ENCODE measurements around the gene BGN. TPM values are rescaled to one million over a fixed set of nuclear protein-coding genes. Genes with fewer than 3 reads are reported as not detected.

Gene BGN
- polyA plus RNA-seq, 6 donors from 2014 or later, result not detected

DNA sequence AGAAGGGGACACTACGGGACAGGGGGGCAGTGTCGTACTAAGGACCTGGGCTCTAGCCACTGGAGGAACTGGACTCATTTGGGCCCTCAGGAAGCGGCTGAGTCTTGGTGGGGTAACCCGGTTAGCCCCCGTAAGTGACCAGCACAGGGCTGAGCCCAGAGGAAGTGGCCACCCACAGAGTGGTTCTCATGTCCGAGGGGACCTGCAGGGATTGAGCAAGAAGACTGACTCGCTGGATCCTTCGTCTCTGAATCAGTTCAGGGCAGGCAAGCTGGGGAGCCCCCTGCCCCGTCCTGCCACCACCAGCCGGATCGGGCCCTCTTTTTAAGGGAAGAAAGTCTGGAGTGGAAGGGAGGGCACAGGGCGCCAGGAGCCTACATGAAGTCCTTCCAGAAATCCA, 719 bp upstream of the BGN start:
- peaks cover 0 to 1% (median 0%) of the 10 kb centered on the region in 7 donors for H3K9me3 Mint-ChIP-seq
- peak overlapping the region in 1 of 6 donors; percentile 73 for H3K27ac Mint-ChIP-seq
- no peak for ATAC-seq (ENCODE audit: low read depth in 2 of 2)
- H3K27me3 Mint-ChIP-seq, result peaks cover 0 to 12% (median 9%) of the 10 kb centered on the region in 3 donors
- DNase-seq, result no peak
- no peak overlapping the region for H3K4me3 Mint-ChIP-seq
- no peaks in the 10 kb centered on the region for H3K36me3 Mint-ChIP-seq
- peaks cover 0 to 6% (median 3%) of the 10 kb centered on the region in 3 donors for H3K4me1 Mint-ChIP-seq

DNA sequence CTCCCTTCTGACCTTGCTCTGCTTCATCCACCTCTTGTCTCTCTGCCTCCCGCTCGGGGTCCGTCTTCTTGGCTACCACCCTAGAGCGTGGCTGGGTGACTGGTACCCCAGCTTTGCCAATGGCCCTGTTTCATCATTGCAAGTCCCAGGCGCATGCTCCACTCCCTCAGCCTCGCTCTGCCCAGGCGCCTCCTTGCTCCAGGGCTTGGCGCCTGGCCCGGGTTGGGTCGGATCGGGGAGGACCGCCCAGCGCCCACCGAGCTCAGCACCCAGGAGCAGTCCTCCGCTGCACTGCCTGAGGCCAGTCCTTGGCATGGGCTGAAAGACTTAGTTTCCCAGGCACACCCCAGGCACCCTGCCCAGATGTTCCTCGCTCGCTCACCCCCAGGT, 577 bp downstream of the BGN start:
- H3K27ac Mint-ChIP-seq, result no peak overlapping the region
- no peak overlapping the region for H3K4me3 Mint-ChIP-seq
- peaks cover 0 to 6% (median 3%) of the 10 kb centered on the region in 3 donors for H3K4me1 Mint-ChIP-seq
- ATAC-seq (ENCODE audit: low read depth in 2 of 2) (no peak), DNase-seq (no peak)
- peaks cover 0 to 12% (median 9%) of the 10 kb centered on the region in 3 donors for H3K27me3 Mint-ChIP-seq
- peaks cover 0 to 1% (median 0%) of the 10 kb centered on the region in 7 donors for H3K9me3 Mint-ChIP-seq
- no peaks in the 10 kb centered on the region for H3K36me3 Mint-ChIP-seq

GRCh38 chrX:153495903-153496589, 1.3 kb downstream of the BGN start:
- peaks cover 3 to 12% (median 9%) of the 10 kb centered on the region in 3 donors for H3K27me3 Mint-ChIP-seq
- no peaks in the 10 kb centered on the region for H3K36me3 Mint-ChIP-seq
- ATAC-seq (ENCODE audit: low read depth in 2 of 2) (no peak), DNase-seq (no peak)
- no peak overlapping the region for H3K4me3 Mint-ChIP-seq
- H3K27ac Mint-ChIP-seq, result no peak overlapping the region
- peaks cover 0 to 4% (median 0%) of the 10 kb centered on the region in 7 donors for H3K9me3 Mint-ChIP-seq
- H3K4me1 Mint-ChIP-seq, result peaks cover 3 to 6% (median 4%) of the 10 kb centered on the region in 3 donors

DNA sequence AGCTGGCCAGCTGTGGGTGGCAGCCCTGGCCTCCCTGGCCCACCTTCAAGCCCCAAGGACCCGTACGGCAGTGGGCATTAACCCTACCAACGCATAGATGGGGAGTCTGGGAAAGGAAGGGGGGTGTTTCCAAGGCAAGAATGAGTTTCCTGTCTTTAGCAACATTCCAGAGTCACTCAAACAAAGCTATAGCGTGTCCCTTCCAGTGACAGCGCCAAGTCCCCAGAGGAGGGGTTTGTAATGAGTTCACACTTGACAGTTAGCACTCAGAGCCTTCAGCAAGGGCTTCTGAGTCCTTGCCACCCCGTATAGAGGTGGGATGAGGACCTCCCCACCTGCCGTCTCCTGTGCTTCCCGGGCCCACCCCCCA, 1.8 kb downstream of the BGN start:
- Mint-ChIP-seq H3K4me3 (no peak overlapping the region), H3K9me3 (peaks cover 0 to 4% (median 0%) of the 10 kb centered on the region in 7 donors), H3K27ac (no peak overlapping the region), H3K4me1 (peaks cover 3 to 6% (median 4%) of the 10 kb centered on the region in 3 donors), H3K27me3 (peaks cover 4 to 12% (median 9%) of the 10 kb centered on the region in 3 donors), H3K36me3 (no peaks in the 10 kb centered on the region)
- DNase-seq, result no peak
- ATAC-seq (ENCODE audit: low read depth in 2 of 2), result no peak

DNA sequence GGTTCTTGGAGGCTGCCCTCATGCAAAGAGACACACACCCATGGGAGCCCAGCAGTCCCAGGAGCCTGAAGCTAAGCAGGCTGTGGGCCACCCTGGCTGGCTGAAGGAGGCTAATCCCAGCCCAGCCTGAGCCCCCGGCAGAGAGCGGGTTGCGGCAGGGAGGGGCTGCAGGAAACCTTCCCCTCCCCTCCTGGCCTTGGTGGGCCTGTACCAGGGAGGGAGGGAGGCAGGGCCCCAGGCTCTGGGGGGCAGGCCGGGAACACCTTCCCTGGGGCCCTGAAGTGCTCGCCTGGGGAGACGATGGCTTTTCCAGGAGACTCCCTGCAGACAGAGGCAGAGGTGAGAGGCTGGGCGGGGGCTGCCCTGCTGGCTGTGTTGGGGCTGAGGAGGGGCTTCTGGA, 3.7 kb downstream of the BGN start:
- Mint-ChIP-seq H3K4me1 (peaks cover 3 to 6% (median 4%) of the 10 kb centered on the region in 3 donors), H3K36me3 (no peaks in the 10 kb centered on the region), H3K27ac (no peak overlapping the region), H3K27me3 (peaks cover 4 to 12% (median 9%) of the 10 kb centered on the region in 3 donors), H3K4me3 (no peak overlapping the region), H3K9me3 (peaks cover 0 to 4% (median 0%) of the 10 kb centered on the region in 7 donors)
- ATAC-seq (ENCODE audit: low read depth in 2 of 2) (no peak), DNase-seq (no peak)

DNA sequence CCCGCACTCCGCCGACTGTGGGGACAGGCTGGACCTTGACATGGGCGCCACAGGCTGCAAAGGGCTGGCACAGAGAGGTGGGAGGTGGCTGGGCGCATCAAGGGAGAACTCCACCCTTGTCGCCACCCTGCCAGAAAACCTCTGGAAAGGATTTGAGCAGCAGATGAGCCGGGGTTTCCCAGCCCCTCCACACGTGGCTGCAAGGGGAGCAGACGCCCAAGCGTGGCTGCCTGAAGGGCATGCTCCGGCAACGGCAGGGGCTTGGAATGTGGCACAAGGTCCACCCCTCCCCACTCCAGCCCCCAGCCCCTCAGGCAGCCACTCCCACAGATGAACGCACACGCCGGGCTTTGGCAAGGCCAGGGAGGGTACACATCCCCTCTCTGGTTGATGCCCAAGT, 4.6 kb downstream of the BGN start:
- DNase-seq (no peak), ATAC-seq (ENCODE audit: low read depth in 2 of 2) (no peak)
- peaks cover 0 to 4% (median 0%) of the 10 kb centered on the region in 7 donors for H3K9me3 Mint-ChIP-seq
- H3K27ac Mint-ChIP-seq, result no peak overlapping the region
- no peaks in the 10 kb centered on the region for H3K36me3 Mint-ChIP-seq
- peaks cover 4 to 12% (median 9%) of the 10 kb centered on the region in 3 donors for H3K27me3 Mint-ChIP-seq
- H3K4me3 Mint-ChIP-seq, result no peak overlapping the region
- H3K4me1 Mint-ChIP-seq, result peaks cover 3 to 6% (median 4%) of the 10 kb centered on the region in 3 donors

DNA sequence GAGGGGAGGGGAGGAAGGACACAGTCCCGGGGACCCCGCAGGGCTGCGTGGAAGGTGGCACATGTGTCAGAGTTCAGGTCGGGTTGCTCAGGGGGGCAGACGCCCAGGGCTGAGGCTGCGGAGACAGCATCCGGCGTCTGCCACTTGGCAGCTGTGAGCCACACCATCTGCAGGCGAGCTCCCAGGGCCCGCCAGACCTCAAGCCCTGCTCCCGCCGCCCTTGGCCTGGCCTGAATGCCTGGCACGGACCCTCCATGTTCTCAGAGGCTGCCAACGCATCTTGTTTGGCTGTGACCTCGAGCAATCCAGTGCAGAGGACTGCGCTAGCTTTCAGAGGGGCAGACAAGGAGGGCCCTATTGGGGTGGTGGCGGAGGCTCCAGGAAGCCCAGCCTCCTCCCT, 5.1 kb downstream of the BGN start:
- peaks cover 4 to 10% (median 9%) of the 10 kb centered on the region in 3 donors for H3K27me3 Mint-ChIP-seq
- ATAC-seq (ENCODE audit: low read depth in 2 of 2) (no peak), DNase-seq (no peak)
- H3K4me3 Mint-ChIP-seq, result no peak overlapping the region
- peaks cover 0 to 4% (median 0%) of the 10 kb centered on the region in 7 donors for H3K9me3 Mint-ChIP-seq
- H3K36me3 Mint-ChIP-seq, result no peaks in the 10 kb centered on the region
- no peak overlapping the region for H3K27ac Mint-ChIP-seq
- H3K4me1 Mint-ChIP-seq, result peaks cover 3 to 6% (median 4%) of the 10 kb centered on the region in 3 donors

DNA sequence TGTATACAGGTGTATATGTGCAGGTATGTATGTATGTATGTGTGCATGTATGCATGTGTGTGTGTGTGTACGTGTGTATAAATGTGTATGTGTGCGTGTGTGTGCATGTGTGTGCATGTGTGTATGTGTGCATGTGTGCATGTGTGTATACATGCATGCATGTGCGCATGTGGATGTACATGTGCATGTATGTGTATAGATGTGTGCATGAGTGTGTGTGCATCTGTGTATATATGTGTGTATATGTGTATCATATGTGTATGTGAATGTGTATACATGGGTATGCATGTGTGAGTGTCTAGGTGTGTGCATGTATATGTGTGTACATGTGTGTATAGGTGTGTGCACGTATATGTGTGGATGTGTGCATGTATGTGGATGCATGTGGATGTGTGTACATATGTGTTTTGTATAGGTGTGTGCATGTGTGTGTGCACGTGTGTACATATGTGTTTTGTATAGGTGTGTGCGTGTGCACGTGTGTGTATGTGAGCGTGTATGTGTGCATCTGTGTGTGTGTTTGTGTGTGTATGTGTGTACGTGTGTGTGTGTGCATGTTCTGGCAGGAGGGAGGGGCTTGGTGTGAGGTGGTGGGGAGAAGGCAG, 6.0 kb downstream of the BGN start:
- Mint-ChIP-seq H3K4me3 (no peak overlapping the region), H3K36me3 (no peaks in the 10 kb centered on the region), H3K4me1 (peaks cover 0 to 4% (median 0%) of the 10 kb centered on the region in 3 donors), H3K27me3 (peaks cover 0 to 4% (median 1%) of the 10 kb centered on the region in 3 donors), H3K27ac (no peak overlapping the region), H3K9me3 (peaks cover 0 to 4% (median 0%) of the 10 kb centered on the region in 7 donors)
- no peak for DNase-seq
- no peak for ATAC-seq (ENCODE audit: low read depth in 2 of 2)

GRCh38 chrX:153501530-153501929, 6.8 kb downstream of the BGN start:
- Mint-ChIP-seq H3K9me3 (peaks cover 0 to 4% (median 0%) of the 10 kb centered on the region in 7 donors), H3K36me3 (no peaks in the 10 kb centered on the region), H3K4me3 (no peak overlapping the region), H3K4me1 (peaks cover 0 to 4% (median 0%) of the 10 kb centered on the region in 3 donors), H3K27me3 (peaks cover 0 to 4% (median 0%) of the 10 kb centered on the region in 3 donors), H3K27ac (no peak overlapping the region)
- ATAC-seq (ENCODE audit: low read depth in 2 of 2) (no peak), DNase-seq (no peak)

- DNase-seq (no peak), ATAC-seq (ENCODE audit: low read depth in 2 of 2) (no peak)
- Mint-ChIP-seq H3K4me3 (no peak overlapping the region), H3K9me3 (peaks cover 0 to 4% (median 0%) of the 10 kb centered on the region in 7 donors), H3K27me3 (peaks cover 0 to 4% (median 0%) of the 10 kb centered on the region in 3 donors), H3K36me3 (no peaks in the 10 kb centered on the region), H3K4me1 (peaks cover 0 to 4% (median 0%) of the 10 kb centered on the region in 3 donors), H3K27ac (no peak overlapping the region)
Observed at GRCh38 chrX:153502131-153502530, 7.4 kb downstream of the BGN start.

GRCh38 chrX:153502796-153503195, 8.0 kb downstream of the BGN start:
- H3K36me3 Mint-ChIP-seq, result no peaks in the 10 kb centered on the region
- peaks cover 0 to 5% (median 4%) of the 10 kb centered on the region in 3 donors for H3K4me1 Mint-ChIP-seq
- H3K27ac Mint-ChIP-seq, result no peak overlapping the region
- H3K4me3 Mint-ChIP-seq, result no peak overlapping the region
- H3K27me3 Mint-ChIP-seq, result peaks cover 0 to 4% (median 0%) of the 10 kb centered on the region in 3 donors
- peaks cover 0 to 4% (median 0%) of the 10 kb centered on the region in 7 donors for H3K9me3 Mint-ChIP-seq
- DNase-seq (no peak), ATAC-seq (ENCODE audit: low read depth in 2 of 2) (no peak)

- Mint-ChIP-seq H3K36me3 (no peaks in the 10 kb centered on the region), H3K27me3 (peaks cover 0 to 4% (median 0%) of the 10 kb centered on the region in 3 donors), H3K4me1 (peaks cover 0 to 8% (median 4%) of the 10 kb centered on the region in 3 donors), H3K9me3 (peaks cover 0 to 4% (median 0%) of the 10 kb centered on the region in 7 donors), H3K27ac (no peak overlapping the region), H3K4me3 (no peak overlapping the region)
- DNase-seq (no peak), ATAC-seq (ENCODE audit: low read depth in 2 of 2) (no peak)
Observed at GRCh38 chrX:153504445-153505016, 9.8 kb downstream of the BGN start.

GRCh38 chrX:153505361-153505760, 10.6 kb downstream of the BGN start:
- ATAC-seq (ENCODE audit: low read depth in 2 of 2), result no peak

More at GRCh38 chrX:153505361-153505760, 10.6 kb downstream of the BGN start:
- H3K4me1 Mint-ChIP-seq, result peaks cover 0 to 8% (median 4%) of the 10 kb centered on the region in 3 donors
- H3K27me3 Mint-ChIP-seq, result peaks cover 0 to 4% (median 0%) of the 10 kb centered on the region in 3 donors
- H3K36me3 Mint-ChIP-seq, result no peaks in the 10 kb centered on the region
- DNase-seq, result no peak
- H3K4me3 Mint-ChIP-seq, result no peak overlapping the region
- H3K27ac Mint-ChIP-seq, result no peak overlapping the region
- peaks cover 0 to 4% (median 0%) of the 10 kb centered on the region in 7 donors for H3K9me3 Mint-ChIP-seq
